OCI-LY3 (cell line): ENCODE data around the gene FGGY.

Source experiments
- H2AFZ ChIP-seq: fragments of 200-600, 300-600 bp; shearing (Covaris generic); 2 replicates; pipeline ENCODE4 v1.6.0; 2014; ENCODE audit warnings: antibody characterized with exemption, low read depth, low read length
- H3K27ac ChIP-seq: fragments of 200-600, 300-600 bp; sonication (generic); 2 replicates; pipeline ENCODE4 v1.5.1; 2014; ENCODE audit warnings: mild to moderate bottlenecking, low read length, moderate library complexity, mixed read lengths
- H3K27me3 ChIP-seq: fragments of 200-600, 300-600 bp; sonication (generic); 2 replicates; pipeline ENCODE4 v1.6.1; 2014; ENCODE audit warnings: low read depth, low read length, mixed read lengths
- H3K36me3 ChIP-seq: fragments of 200-600, 300-600 bp; sonication (generic); replicated peaks from 2 replicates; pipeline ENCODE3; 2014; ENCODE audit warnings: low read depth, low read length, mixed read lengths
- H3K4me1 ChIP-seq: fragments of 300-600, 200-600 bp; sonication (generic); 2 replicates; pipeline ENCODE4 v1.6.1; 2014; ENCODE audit warnings: low read length, mixed read lengths
- H3K4me2 ChIP-seq: fragments of 200-600, 300-600 bp; sonication (generic); 2 replicates; pipeline ENCODE4 v1.6.1; 2014; ENCODE audit warnings: low read length, mixed read lengths
- H3K4me3 ChIP-seq: fragments of 300-600, 200-600 bp; sonication (generic); 2 replicates; pipeline ENCODE4 v1.5.1; 2014; ENCODE audit warnings: antibody characterized with exemption, mild to moderate bottlenecking, low read length, moderate library complexity
- H3K79me2 ChIP-seq: fragments of 300-600, 200-600 bp; shearing (Covaris generic); 2 replicates; pipeline ENCODE4 v1.6.1; 2014; ENCODE audit warnings: mild to moderate bottlenecking, low read length, mixed read lengths
- H3K9ac ChIP-seq: fragments of 300-600, 200-600 bp; shearing (Covaris generic); 2 replicates; pipeline ENCODE4 v1.6.0; 2014; ENCODE audit warnings: mild to moderate bottlenecking, low read length, moderate library complexity
- H3K9me3 ChIP-seq: fragments of 200-600, 300-600 bp; shearing (Covaris generic); 2 replicates; pipeline ENCODE4 v1.6.1; 2014; ENCODE audit warnings: low read length, mixed read lengths; ENCODE audit not compliant: insufficient read depth
- H4K20me1 ChIP-seq: fragments of 200-600, 300-600 bp; sonication (generic); 2 replicates; pipeline ENCODE4 v1.6.1; 2016; ENCODE audit warnings: low read length, mixed read lengths; ENCODE audit not compliant: insufficient read depth
- EZH2phosphoT487 ChIP-seq: fragments of 200-600 bp; shearing (Covaris generic); IDR thresholded peaks from 2 replicates; pipeline ENCODE4 v1.6.1; 2018; ENCODE audit warnings: antibody characterized with exemption, mixed run types, low read depth
- TF ChIP-seq, protein P1 (sequence below): fragments of 200-600, 300-600 bp; sonication (generic); IDR thresholded peaks from 2 replicates; pipeline ENCODE4 v1.5.1; 2014; ENCODE audit warnings: antibody characterized with exemption, low read length, low read depth

FGGY gene

DNA sequence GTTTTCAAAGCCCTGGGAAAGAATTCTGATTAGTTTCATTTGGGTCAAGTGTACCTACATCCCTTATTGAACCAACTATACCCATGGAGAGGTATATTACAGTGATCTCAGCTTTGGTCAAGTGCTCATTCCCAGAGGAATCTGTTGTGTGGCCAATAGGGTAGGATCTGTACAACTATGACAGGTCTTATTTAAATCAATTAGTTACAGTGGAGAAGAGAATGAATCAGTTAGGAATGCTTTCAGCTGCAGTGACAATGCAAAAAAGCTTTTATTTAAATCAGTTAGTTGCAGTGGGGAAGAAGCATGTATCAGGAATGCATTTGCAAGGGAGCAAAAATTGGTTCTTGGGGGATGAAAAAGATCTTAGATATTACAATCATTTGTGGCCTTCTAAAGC is 119.0 kb downstream of the FGGY start:
- Histone ChIP-seq H3K79me2 (no peaks in the 10 kb centered on the region), H3K4me3 (no peak overlapping the region), H3K4me2 (no peak overlapping the region), H3K27ac (no peak overlapping the region), H4K20me1 (no peaks in the 10 kb centered on the region), H3K4me1 (peaks cover 8% of the 10 kb centered on the region), H3K9me3 (no peaks in the 10 kb centered on the region), H2AFZ (no peak overlapping the region), H3K36me3 (no peaks in the 10 kb centered on the region), H3K27me3 (no peaks in the 10 kb centered on the region), H3K9ac (no peak overlapping the region)
- TF ChIP-seq, protein P1, sequence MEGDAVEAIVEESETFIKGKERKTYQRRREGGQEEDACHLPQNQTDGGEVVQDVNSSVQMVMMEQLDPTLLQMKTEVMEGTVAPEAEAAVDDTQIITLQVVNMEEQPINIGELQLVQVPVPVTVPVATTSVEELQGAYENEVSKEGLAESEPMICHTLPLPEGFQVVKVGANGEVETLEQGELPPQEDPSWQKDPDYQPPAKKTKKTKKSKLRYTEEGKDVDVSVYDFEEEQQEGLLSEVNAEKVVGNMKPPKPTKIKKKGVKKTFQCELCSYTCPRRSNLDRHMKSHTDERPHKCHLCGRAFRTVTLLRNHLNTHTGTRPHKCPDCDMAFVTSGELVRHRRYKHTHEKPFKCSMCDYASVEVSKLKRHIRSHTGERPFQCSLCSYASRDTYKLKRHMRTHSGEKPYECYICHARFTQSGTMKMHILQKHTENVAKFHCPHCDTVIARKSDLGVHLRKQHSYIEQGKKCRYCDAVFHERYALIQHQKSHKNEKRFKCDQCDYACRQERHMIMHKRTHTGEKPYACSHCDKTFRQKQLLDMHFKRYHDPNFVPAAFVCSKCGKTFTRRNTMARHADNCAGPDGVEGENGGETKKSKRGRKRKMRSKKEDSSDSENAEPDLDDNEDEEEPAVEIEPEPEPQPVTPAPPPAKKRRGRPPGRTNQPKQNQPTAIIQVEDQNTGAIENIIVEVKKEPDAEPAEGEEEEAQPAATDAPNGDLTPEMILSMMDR, result no peak
- no peak for TF ChIP-seq EZH2phosphoT487

DNA sequence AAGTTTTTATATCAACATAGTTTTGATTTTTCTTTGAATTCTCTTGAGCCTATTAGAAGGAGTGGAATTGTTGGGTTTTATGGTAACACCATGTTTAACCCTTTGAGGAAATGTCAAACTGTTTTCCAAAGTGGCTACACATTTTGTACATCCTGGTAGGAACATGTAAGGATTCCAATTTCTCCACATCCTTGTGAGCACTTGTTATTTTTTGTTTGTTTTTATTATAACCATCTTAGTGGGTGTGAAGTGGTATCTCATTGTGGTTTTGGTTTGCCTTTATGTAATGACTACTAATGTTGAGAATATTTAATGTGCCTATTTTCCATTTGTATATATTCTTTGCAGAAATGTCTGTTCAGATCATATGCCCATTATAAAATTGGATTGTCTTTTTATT is 120.5 kb downstream of the FGGY start:
- Histone ChIP-seq H3K27me3 (no peaks in the 10 kb centered on the region), H3K79me2 (no peaks in the 10 kb centered on the region), H3K4me1 (peaks cover 8% of the 10 kb centered on the region), H3K27ac (no peak overlapping the region), H3K4me2 (no peak overlapping the region), H3K9ac (no peak overlapping the region), H4K20me1 (no peaks in the 10 kb centered on the region), H3K9me3 (no peaks in the 10 kb centered on the region), H3K4me3 (no peak overlapping the region), H3K36me3 (no peaks in the 10 kb centered on the region), H2AFZ (no peak overlapping the region)
- no peak for TF ChIP-seq EZH2phosphoT487
- TF ChIP-seq, protein P1, result no peak

DNA sequence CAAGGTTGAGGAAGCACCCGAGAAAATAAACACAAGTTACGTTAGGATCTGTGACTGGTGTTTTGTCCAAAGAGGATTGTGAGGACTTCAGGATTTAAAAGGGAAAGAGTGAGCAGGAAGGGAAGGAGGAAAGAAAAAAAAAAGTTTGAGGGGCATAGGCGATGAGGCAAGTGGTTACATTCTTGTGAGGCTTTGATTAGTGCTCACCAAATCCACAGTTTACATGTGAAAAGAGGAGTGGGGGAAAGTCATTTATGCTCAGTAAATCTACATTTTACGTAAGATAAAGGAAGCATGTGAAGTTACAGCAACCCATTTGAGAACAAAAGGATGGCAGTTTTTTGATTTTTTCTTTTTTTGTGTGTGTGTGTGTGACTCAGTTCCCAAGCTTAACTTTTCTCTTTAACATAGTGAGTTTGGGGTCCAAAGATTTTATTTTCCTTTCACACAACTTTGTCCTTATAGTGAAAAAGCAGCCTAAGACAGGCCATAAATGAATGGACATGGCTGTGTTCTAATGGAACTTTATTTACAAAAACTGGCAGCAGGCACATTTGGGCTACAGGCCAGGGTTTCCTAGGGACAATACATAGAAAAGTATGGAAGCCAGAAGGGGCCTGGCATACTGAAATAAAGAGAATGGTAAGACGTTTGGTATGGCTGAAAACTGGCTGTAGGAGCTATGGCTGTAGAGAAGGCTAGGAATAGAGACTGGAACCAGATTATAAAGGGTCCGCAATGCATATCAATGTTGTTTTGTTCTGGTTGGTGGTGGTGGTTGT is 121.7 kb downstream of the FGGY start:
- H3K9me3 ChIP-seq, result no peaks in the 10 kb centered on the region
- no peak overlapping the region for H3K9ac ChIP-seq
- no peaks in the 10 kb centered on the region for H4K20me1 ChIP-seq
- no peak overlapping the region for H2AFZ ChIP-seq
- H3K27ac ChIP-seq, result no peak overlapping the region
- H3K79me2 ChIP-seq, result no peaks in the 10 kb centered on the region
- H3K4me2 ChIP-seq, result no peak overlapping the region
- H3K27me3 ChIP-seq, result no peaks in the 10 kb centered on the region
- no peaks in the 10 kb centered on the region for H3K4me1 ChIP-seq
- H3K36me3 ChIP-seq, result no peaks in the 10 kb centered on the region
- TF ChIP-seq EZH2phosphoT487, result no peak
- TF ChIP-seq, protein P1, result no peak
- H3K4me3 ChIP-seq, result no peak overlapping the region

DNA sequence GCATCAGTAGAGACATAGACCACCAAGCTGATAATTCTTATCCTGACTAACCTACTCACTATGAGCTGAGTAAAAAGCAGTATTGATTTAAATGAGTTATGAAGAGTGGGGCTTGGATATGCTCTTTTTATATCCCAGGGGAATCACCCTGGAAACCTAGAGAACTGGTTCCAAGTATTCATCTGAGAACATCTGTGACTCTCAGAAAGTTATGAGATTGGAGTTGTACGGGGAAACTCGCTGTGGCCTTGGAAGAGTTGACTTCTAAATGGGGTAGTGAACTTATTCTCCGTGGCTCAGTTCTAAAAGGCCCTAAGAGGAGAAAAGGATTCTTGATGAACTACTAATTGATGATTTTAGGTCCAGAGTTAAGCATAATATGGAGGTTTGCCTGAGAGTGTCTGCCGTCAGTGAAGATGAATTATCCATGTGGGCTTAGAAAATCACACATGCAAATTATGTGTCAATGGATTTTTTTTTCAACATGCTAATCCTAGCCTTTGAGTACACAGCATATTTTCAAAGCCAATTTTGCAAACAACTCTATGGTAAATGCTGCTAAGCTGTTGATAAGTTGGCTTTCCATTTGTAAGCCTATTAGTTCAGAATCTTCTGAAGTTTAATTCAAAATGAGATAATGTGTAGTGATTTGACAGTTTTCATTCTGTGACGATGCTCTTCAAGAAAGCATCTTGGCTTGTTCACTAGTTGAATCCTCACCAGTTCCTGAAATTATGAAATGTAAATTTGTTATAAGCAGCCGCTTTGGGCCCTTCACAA is 122.7 kb downstream of the FGGY start:
- H3K9me3 ChIP-seq, result no peaks in the 10 kb centered on the region
- TF ChIP-seq EZH2phosphoT487, result no peak
- TF ChIP-seq, protein P1, result no peak

More for the DNA sequence above, 122.7 kb downstream of the FGGY start:
- Histone ChIP-seq H4K20me1 (no peaks in the 10 kb centered on the region), H3K9ac (no peak overlapping the region), H3K79me2 (no peaks in the 10 kb centered on the region), H3K4me1 (no peaks in the 10 kb centered on the region), H3K27ac (no peak overlapping the region), H2AFZ (no peak overlapping the region), H3K27me3 (no peaks in the 10 kb centered on the region), H3K36me3 (no peaks in the 10 kb centered on the region), H3K4me2 (no peak overlapping the region), H3K4me3 (no peak overlapping the region)
